Neuronal stem cell (in vitro differentiated cells): Measurements from ENCODE around the gene GABRA5.

Experiments used
- DNase-seq: peaks from one replicate; pipeline ENCODE4 v3.0.0-alpha.2; 2013; ENCODE audit warnings: low spot score
- H2AFZ ChIP-seq: one replicate; pipeline ENCODE4 v1.6.1; 2013; ENCODE audit warnings: mild to moderate bottlenecking, low read length, inconsistent platforms
- H2AK5ac ChIP-seq: 2 replicates; pipeline ENCODE4 v1.6.1; 2013; ENCODE audit warnings: low read depth, mild to moderate bottlenecking, inconsistent platforms, low read length, moderate library complexity, mixed read lengths
- H2BK120ac ChIP-seq: 2 replicates; pipeline ENCODE4 v1.6.1; 2013; ENCODE audit warnings: low read depth, mild to moderate bottlenecking, inconsistent platforms, low read length, moderate library complexity, mixed read lengths
- H2BK12ac ChIP-seq: one replicate; pipeline ENCODE4 v1.6.1; 2013; ENCODE audit warnings: low read length, inconsistent platforms
- H2BK15ac ChIP-seq: 2 replicates; pipeline ENCODE4 v1.6.1; 2013; ENCODE audit warnings: mild to moderate bottlenecking, low read length, inconsistent platforms, mixed read lengths
- H2BK5ac ChIP-seq: one replicate; pipeline ENCODE4 v1.6.1; 2013; ENCODE audit warnings: inconsistent platforms, mild to moderate bottlenecking, low read length, moderate library complexity
- H3K14ac ChIP-seq: one replicate; pipeline ENCODE4 v1.6.1; 2013; ENCODE audit warnings: low read length, inconsistent platforms
- H3K18ac ChIP-seq: 2 replicates; pipeline ENCODE4 v1.6.1; 2013; ENCODE audit warnings: low read length, inconsistent platforms
- H3K23ac ChIP-seq: 2 replicates; pipeline ENCODE4 v1.6.1; 2013; ENCODE audit warnings: low read depth, mild to moderate bottlenecking, mixed read lengths, low read length, inconsistent platforms; ENCODE audit not compliant: poor library complexity
- H3K27ac ChIP-seq: replicated peaks from 3 replicates; pipeline ENCODE4 v1.5.1; 2013; ENCODE audit warnings: low read length, inconsistent platforms
- H3K27me3 ChIP-seq, 3 experiments: 2 replicates each; pipeline ENCODE4 v1.6.1; 2013; ENCODE audit warnings: low read length in 3 of 3, mild to moderate bottlenecking in 2 of 3, inconsistent platforms in 1 of 3, low read depth in 1 of 3, mixed read lengths in 1 of 3, moderate library complexity in 1 of 3; ENCODE audit not compliant: control insufficient read depth in 3 of 3, insufficient read depth in 3 of 3
- H3K36me3 ChIP-seq, 2 donors: replicated peaks in 1 of 2; 2 replicates each; pipeline ENCODE4 v1.6.1; 2013; ENCODE audit warnings: low read length in 2 of 2; ENCODE audit not compliant: control insufficient read depth in 2 of 2, insufficient read depth in 2 of 2
- H3K4ac ChIP-seq: 2 replicates; pipeline ENCODE4 v1.6.1; 2013; ENCODE audit warnings: inconsistent platforms, mild to moderate bottlenecking, low read length, moderate library complexity
- H3K4me1 ChIP-seq, 2 donors: 1 replicate in 1 of 2; 2 replicates in 1 of 2; pipeline ENCODE4 v1.6.1; 2013; ENCODE audit warnings: low read length in 2 of 2, low read depth in 1 of 2; ENCODE audit not compliant: control insufficient read depth in 2 of 2, insufficient read depth in 1 of 2
- H3K4me2 ChIP-seq: one replicate; pipeline ENCODE4 v1.6.1; 2013; ENCODE audit warnings: mild to moderate bottlenecking, low read length, inconsistent platforms; ENCODE audit not compliant: insufficient read depth, poor library complexity, severe bottlenecking
- H3K4me3 ChIP-seq, 2 donors: 2 replicates each; pipeline ENCODE4 v1.5.1; 2013; ENCODE audit warnings: low read length in 2 of 2, mild to moderate bottlenecking in 2 of 2, inconsistent platforms in 1 of 2, moderate library complexity in 1 of 2
- H3K79me1 ChIP-seq: one replicate; pipeline ENCODE4 v1.6.1; 2013; ENCODE audit warnings: low read depth, mild to moderate bottlenecking, inconsistent platforms, low read length, moderate library complexity
- H3K9ac ChIP-seq: one replicate; pipeline ENCODE4 v1.6.1; 2013; ENCODE audit warnings: mild to moderate bottlenecking, low read depth, low read length, inconsistent platforms; ENCODE audit not compliant: poor library complexity
- H3K9me3 ChIP-seq, 2 donors: replicated peaks in 1 of 2; 2 replicates each; pipeline versions ENCODE3 to v1.6.1; 2013; ENCODE audit warnings: low read length in 2 of 2, mild to moderate bottlenecking in 2 of 2, inconsistent platforms in 1 of 2, low read depth in 1 of 2, mixed read lengths in 1 of 2, moderate library complexity in 1 of 2; ENCODE audit not compliant: control insufficient read depth in 2 of 2, insufficient read depth in 1 of 2
- H4K8ac ChIP-seq: one replicate; pipeline ENCODE4 v1.6.1; 2013; ENCODE audit warnings: low read depth, mild to moderate bottlenecking, inconsistent platforms, low read length, moderate library complexity
- H4K91ac ChIP-seq: one replicate; pipeline ENCODE4 v1.6.1; 2013; ENCODE audit warnings: low read length, low read depth, mild to moderate bottlenecking, inconsistent platforms; ENCODE audit not compliant: poor library complexity
- WGBS, 2 donors: extraction: QIAGEN DNeasy Blood & Tissue Kit; methylation state at CpG; one replicate each; pipeline ENCODE4 v1.1.7; 2013; ENCODE audit warnings: missing lambda C conversion rate in 2 of 2, mixed read lengths in 1 of 2; ENCODE audit not compliant: insufficient read length in 2 of 2, insufficient replicate concordance in 1 of 2; ENCODE audit errors: extremely low coverage in 2 of 2; 5-methylcytosine and 5-hydroxymethylcytosine counted together

GABRA5 gene

DNA sequence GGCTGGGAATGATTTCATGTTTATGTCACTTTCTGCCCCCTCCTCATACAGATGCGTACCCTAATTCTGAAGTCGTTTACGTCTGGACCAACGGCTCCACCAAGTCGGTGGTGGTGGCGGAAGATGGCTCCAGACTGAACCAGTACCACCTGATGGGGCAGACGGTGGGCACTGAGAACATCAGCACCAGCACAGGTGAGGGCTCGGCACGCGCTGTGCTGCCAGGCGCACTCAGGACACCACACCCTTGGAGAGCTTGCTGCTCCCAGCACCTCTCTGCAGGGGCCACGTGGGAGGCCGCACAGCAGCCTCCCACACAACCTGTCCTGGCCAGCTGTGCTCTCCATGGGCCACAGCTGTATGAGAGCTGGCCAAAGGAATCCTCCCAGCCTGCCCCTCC is 70.3 kb downstream of the GABRA5 start:
- Histone ChIP-seq H4K91ac (no peak overlapping the region), H3K14ac (no peak overlapping the region), H3K9me3 (no peaks in the 10 kb centered on the region), H3K9ac (no peak overlapping the region), H2AK5ac (no peak overlapping the region), H3K4me3 (no peak overlapping the region), H2AFZ (no peak overlapping the region), H2BK15ac (no peak overlapping the region), H3K27me3 (no peaks in the 10 kb centered on the region), H3K27ac (no peak overlapping the region), H2BK120ac (no peak overlapping the region), H3K4me1 (no peaks in the 10 kb centered on the region), H4K8ac (no peak overlapping the region), H2BK12ac (no peak overlapping the region), H3K79me1 (no peaks in the 10 kb centered on the region), H3K23ac (no peak overlapping the region), H3K36me3 (no peaks in the 10 kb centered on the region), H3K4ac (no peak overlapping the region), H3K18ac (no peak overlapping the region), H2BK5ac (no peak overlapping the region), H3K4me2 (no peak overlapping the region)
- no peak for DNase-seq
- WGBS, 2 donors: no CpG with 5 or more reads among the region's 13 CpGs

DNA sequence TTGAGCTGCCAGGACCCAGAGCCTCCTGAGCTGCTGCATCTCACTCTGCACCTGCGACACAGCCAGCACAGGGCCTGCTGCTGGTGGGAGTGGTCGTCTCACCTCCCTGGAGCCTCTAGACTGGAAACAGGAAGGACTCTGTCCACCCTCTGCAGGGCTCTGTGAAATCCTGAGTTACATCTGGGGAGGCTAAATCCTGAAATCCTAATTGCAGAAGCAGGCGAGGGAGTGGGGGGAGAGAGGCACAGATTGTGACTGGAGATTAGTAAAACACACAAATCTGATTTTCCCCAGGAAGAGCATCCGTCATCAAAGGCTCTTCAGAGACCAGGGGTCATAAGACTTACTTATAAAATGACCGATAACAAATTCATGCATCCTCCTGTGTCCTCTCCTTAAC is 72.5 kb downstream of the GABRA5 start:
- H3K4me2 ChIP-seq: no peak overlapping the region
- DNase-seq: no peak
- WGBS, 2 donors: no CpG with 5 or more reads among the region's 5 CpGs

DNA sequence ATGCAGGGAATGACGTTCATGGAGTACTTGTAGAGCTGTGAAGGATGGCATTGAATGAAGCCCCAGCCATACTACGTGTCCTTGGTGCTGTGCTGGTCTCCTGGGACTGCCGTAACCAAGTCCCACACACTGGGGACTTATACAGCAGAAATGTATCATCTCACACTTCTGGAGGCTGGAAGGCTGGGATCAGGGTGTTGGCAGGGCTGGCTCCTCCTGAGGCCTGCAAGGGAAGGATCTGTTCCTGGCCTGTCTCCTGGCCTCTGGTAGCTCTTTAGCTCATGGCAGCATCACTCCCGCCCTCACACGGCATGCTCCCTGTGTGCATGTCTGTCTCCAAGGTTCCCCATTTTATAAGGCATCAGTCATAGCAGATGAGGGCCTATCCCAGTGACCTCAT is 74.6 kb downstream of the GABRA5 start:
- no peak overlapping the region for H3K23ac ChIP-seq

More for the DNA sequence above, 72.5 kb downstream of the GABRA5 start:
- no peak overlapping the region for H2BK5ac ChIP-seq
- H3K4me1 ChIP-seq: peaks cover 0 to 1% of the 10 kb centered on the region in 2 donors
- H2AK5ac ChIP-seq: no peak overlapping the region
- no peak overlapping the region for H2BK120ac ChIP-seq
- H3K36me3 ChIP-seq: no peaks in the 10 kb centered on the region
- no peak overlapping the region for H3K18ac ChIP-seq
- no peak overlapping the region for H3K14ac ChIP-seq
- no peak overlapping the region for H3K23ac ChIP-seq
- no peak overlapping the region for H3K9ac ChIP-seq
- no peak overlapping the region for H2BK15ac ChIP-seq
- no peaks in the 10 kb centered on the region for H3K9me3 ChIP-seq
- no peaks in the 10 kb centered on the region for H3K79me1 ChIP-seq
- no peak overlapping the region for H4K8ac ChIP-seq
- no peak overlapping the region for H3K27ac ChIP-seq
- H3K27me3 ChIP-seq: no peaks in the 10 kb centered on the region
- H3K4ac ChIP-seq: no peak overlapping the region
- H2AFZ ChIP-seq: no peak overlapping the region
- no peak overlapping the region for H4K91ac ChIP-seq
- H3K4me3 ChIP-seq: no peak overlapping the region
- H2BK12ac ChIP-seq: no peak overlapping the region

DNA sequence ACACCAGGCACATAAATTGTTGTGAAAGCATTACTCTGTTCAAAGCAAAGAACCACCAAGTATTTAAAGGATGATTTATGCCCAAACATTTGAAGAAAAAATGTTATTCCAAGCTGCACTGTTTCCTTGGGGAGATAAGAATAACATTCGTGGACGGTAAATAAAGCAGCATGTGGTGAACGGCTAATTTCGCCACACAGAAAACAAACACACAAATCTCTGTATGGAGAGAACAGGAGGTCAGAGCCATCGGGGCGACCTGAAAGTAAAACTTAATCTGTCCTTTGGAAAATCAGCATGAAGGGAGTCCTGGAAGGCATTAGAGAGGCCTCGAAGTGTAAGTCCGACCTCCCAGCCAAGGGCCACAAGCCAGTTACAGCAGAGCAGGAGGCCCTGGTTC is 77.0 kb downstream of the GABRA5 start:
- Histone ChIP-seq H4K8ac (no peak overlapping the region), H3K4me3 (no peak overlapping the region)

More for the DNA sequence above, 74.6 kb downstream of the GABRA5 start:
- no peak for DNase-seq
- Histone ChIP-seq H2BK12ac (no peak overlapping the region), H3K4me1 (peaks cover 0 to 1% of the 10 kb centered on the region in 2 donors), H3K14ac (no peak overlapping the region), H2BK15ac (no peak overlapping the region), H3K9ac (no peak overlapping the region), H3K4ac (no peak overlapping the region), H3K9me3 (no peaks in the 10 kb centered on the region), H3K79me1 (no peaks in the 10 kb centered on the region), H3K27ac (no peak overlapping the region), H3K4me2 (no peak overlapping the region), H3K27me3 (no peaks in the 10 kb centered on the region), H2AFZ (no peak overlapping the region), H2BK5ac (no peak overlapping the region), H3K4me3 (no peak overlapping the region), H4K8ac (no peak overlapping the region), H4K91ac (no peak overlapping the region), H3K36me3 (no peaks in the 10 kb centered on the region), H2BK120ac (no peak overlapping the region), H3K18ac (no peak overlapping the region), H2AK5ac (no peak overlapping the region)
- no CpG with 5 or more reads among the region's 5 CpGs for WGBS, 2 donors

More for the DNA sequence above, 77.0 kb downstream of the GABRA5 start:
- Histone ChIP-seq H2BK15ac (no peak overlapping the region), H3K18ac (no peak overlapping the region), H2BK12ac (no peak overlapping the region), H3K4ac (no peak overlapping the region), H3K36me3 (no peaks in the 10 kb centered on the region), H2BK120ac (no peak overlapping the region), H2BK5ac (no peak overlapping the region), H4K91ac (no peak overlapping the region), H3K9me3 (no peaks in the 10 kb centered on the region), H3K79me1 (no peaks in the 10 kb centered on the region), H3K23ac (no peak overlapping the region), H3K27me3 (no peaks in the 10 kb centered on the region), H3K4me2 (no peak overlapping the region), H3K9ac (no peak overlapping the region), H3K27ac (no peak overlapping the region), H2AK5ac (no peak overlapping the region), H2AFZ (no peak overlapping the region), H3K14ac (no peak overlapping the region), H3K4me1 (peaks cover 0 to 1% of the 10 kb centered on the region in 2 donors)
- WGBS, 2 donors: no CpG with 5 or more reads among the region's 8 CpGs
- DNase-seq: no peak
